ENCODE data around the gene COPZ1.

COPZ1 gene

GRCh38 chr12:54397157-54397556, 72.2 kb downstream of the COPZ1 start:
- no peak for DNase-seq (ENCODE audit: low read depth, low spot score)
- in situ Hi-C loops (cut with HindIII; ENCODE audit: low sequenced_read_pairs): no loop called here
- TF ChIP-seq CTCF (IDR thresholded peaks at IDR 0.05; ENCODE audit: low read depth, low read length): no peak
- no peak overlapping the region for H3K4me3 ChIP-seq (ENCODE audit: low read depth, low read length)

- DNase-seq (ENCODE audit: low read depth, low spot score): no peak
- TF ChIP-seq CTCF (IDR thresholded peaks at IDR 0.05; ENCODE audit: low read depth, low read length): no peak
- in situ Hi-C loops (cut with HindIII; ENCODE audit: low sequenced_read_pairs): no loop called here
- H3K4me3 ChIP-seq (ENCODE audit: low read depth, low read length): no peak overlapping the region
Measured at GRCh38 chr12:54398218-54398617, 73.3 kb downstream of the COPZ1 start.

- TF ChIP-seq CTCF (IDR thresholded peaks at IDR 0.05; ENCODE audit: low read depth, low read length): peak; percentile 100
- in situ Hi-C loops (cut with HindIII; ENCODE audit: low sequenced_read_pairs): no loop called here
- H3K4me3 ChIP-seq (ENCODE audit: low read depth, low read length): no peak overlapping the region
- DNase-seq (ENCODE audit: low read depth, low spot score): peak; percentile 84
Measured at GRCh38 chr12:54398995-54399793, 74.3 kb downstream of the COPZ1 start.

- no peak for DNase-seq (ENCODE audit: low read depth, low spot score)
- H3K4me3 ChIP-seq (ENCODE audit: low read depth, low read length): no peak overlapping the region
- TF ChIP-seq CTCF (IDR thresholded peaks at IDR 0.05; ENCODE audit: low read depth, low read length): no peak
- in situ Hi-C loops (cut with HindIII; ENCODE audit: low sequenced_read_pairs): no loop called here
Measured at GRCh38 chr12:54401119-54401518, 76.2 kb downstream of the COPZ1 start.
